Body of pancreas (tissue), 4 donors: ENCODE data around the gene SOX13. TPM values are rescaled to one million over a fixed set of nuclear protein-coding genes. Genes with fewer than 3 reads are reported as not detected.

ENCODE experiments used
- ATAC-seq: fragments of 150-250 bp; one replicate; pipeline ENCODE4 v1.9.1; 2016
- DNase-seq, 4 donors: peaks; one replicate each; pipeline ENCODE4 v3.0.0-alpha.2; 2019
- H3K27ac ChIP-seq, 4 donors: fragments of 200-600 bp; sonication (generic); 1 replicate in 3 of 4; 2 replicates in 1 of 4; pipeline versions ENCODE4 v1.5.1 to v1.6.1; 2016 to 2019; ENCODE audit warnings: mild to moderate bottlenecking in 1 of 4, mixed read lengths in 1 of 4, moderate library complexity in 1 of 4
- H3K27me3 ChIP-seq, 2 donors: fragments of 200-600 bp; sonication (generic); one replicate each; pipeline ENCODE4 v1.6.0; 2016; ENCODE audit warnings: mild to moderate bottlenecking in 1 of 2
- H3K36me3 ChIP-seq, 2 donors: fragments of 200-600 bp; sonication (generic); replicated peaks in 1 of 2; 2 replicates each; pipeline ENCODE4 v1.5.1; 2016; ENCODE audit warnings: low read depth in 2 of 2; ENCODE audit not compliant: insufficient read depth in 1 of 2
- H3K4me1 ChIP-seq: fragments of 200-600 bp; sonication (generic); one replicate; pipeline ENCODE4 v1.6.0; 2016
- H3K4me3 ChIP-seq, 2 donors: fragments of 200-600 bp; sonication (generic); 1 replicate in 1 of 2; 2 replicates in 1 of 2; pipeline ENCODE4 v1.5.1; 2016 to 2019
- H3K9me3 ChIP-seq, 3 donors: fragments of 200-600 bp; sonication (generic); 1 replicate in 2 of 3; 2 replicates in 1 of 3; pipeline ENCODE4 v1.5.1; 2016
- CTCF ChIP-seq, 7 experiments: fragments of 450-650 bp in 4 of 7; fragments of 200-600 bp in 3 of 7; sonication (generic) in 3 of 7; IDR thresholded peaks; one replicate each; pipeline ENCODE4 v1.5.1; 2016 to 2019; ENCODE audit warnings: antibody characterized with exemption in 7 of 7
- POLR2A ChIP-seq, 3 donors: fragments of 450-650 bp; IDR thresholded peaks; one replicate each; pipeline ENCODE4 v1.6.1; 2016; ENCODE audit warnings: antibody characterized with exemption in 3 of 3, mild to moderate bottlenecking in 2 of 3
- WGBS, 2 donors: methylation state at CpG; one replicate each; pipeline ENCODE4 v1.1.5; 2017; 5-methylcytosine and 5-hydroxymethylcytosine counted together
- intact Hi-C: fragments of 100-400 bp; cut with DNase I; formaldehyde crosslinking; loops from one replicate; pipeline ENCODE4 v1.15.1; 2023
- total RNA-seq, 2 donors: library from RNA; depleted of rRNA; stranded (reverse); fragments of >200 nt; gene quantifications; one replicate each; pipeline ENCODE4 v1.1.0, GENCODE V29; 2016

SOX13 gene
- total RNA-seq, 2 donors from 2014 or later = 29.6 to 37.2 TPM

DNA sequence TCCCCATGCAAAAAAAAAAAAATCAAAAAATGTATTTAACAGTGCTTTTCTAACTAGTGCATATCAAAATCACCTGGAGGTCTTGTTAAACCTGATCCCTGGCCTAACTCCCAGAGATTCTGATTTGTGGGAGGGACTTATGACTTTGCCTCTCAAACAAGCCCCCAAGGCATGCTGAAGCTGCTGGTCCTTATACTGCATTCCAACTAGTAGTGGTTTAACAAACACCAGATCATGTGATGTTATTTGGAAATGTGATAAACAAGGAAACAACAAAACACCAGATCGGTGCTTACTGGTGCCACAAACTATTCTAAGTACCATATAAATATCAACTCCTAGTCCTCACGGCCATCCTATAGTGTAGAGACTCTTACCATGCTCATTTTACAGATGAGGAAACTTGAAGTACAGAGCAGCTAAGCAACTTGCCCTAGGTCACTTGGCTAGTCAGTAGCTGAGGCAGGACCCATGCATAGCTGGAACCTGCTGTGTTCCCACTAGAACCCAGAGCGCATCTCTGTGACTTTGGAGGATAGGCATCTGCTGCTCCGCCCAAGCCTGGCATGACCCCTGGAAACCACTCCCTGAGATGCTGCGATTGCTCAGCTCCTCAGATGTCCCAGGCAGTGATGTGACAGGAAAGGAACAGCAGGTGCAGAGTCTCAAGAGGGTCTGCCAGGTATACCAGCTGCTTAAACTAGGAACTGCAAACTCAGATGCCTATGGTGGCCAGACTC lies 38.1 kb downstream of the SOX13 start:
- Histone ChIP-seq H3K4me1 (peaks cover 13% of the 10 kb centered on the region), H3K36me3 (no peaks in the 10 kb centered on the region), H3K27me3 (no peaks in the 10 kb centered on the region), H3K27ac (no peak overlapping the region), H3K4me3 (no peak overlapping the region), H3K9me3 (no peaks in the 10 kb centered on the region)
- DNase-seq = no peak
- no peak for ATAC-seq
- intact Hi-C loops = no loop called here
- TF ChIP-seq POLR2A (IDR thresholded peaks at IDR 0.05) (no peak), CTCF (IDR thresholded peaks at IDR 0.05) (no peak)
- WGBS, 2 donors = 65 to 77% methylated on average over 2 to 5 of the region's 5 CpGs

- Histone ChIP-seq H3K9me3 (no peaks in the 10 kb centered on the region), H3K27ac (no peak overlapping the region), H3K4me3 (no peak overlapping the region), H3K27me3 (no peaks in the 10 kb centered on the region), H3K4me1 (peaks cover 5% of the 10 kb centered on the region), H3K36me3 (peaks cover 0 to 2% of the 10 kb centered on the region in 2 donors)
- intact Hi-C loops = no loop called here
- DNase-seq (no peak), ATAC-seq (no peak)
- 81 to 93% methylated on average over 8 to 11 of the region's 11 CpGs for WGBS, 2 donors
- TF ChIP-seq CTCF (IDR thresholded peaks at IDR 0.05) (no peak), POLR2A (IDR thresholded peaks at IDR 0.05) (no peak)
Observed at GRCh38 chr1:204112876-204113730, 40.2 kb downstream of the SOX13 start.

DNA sequence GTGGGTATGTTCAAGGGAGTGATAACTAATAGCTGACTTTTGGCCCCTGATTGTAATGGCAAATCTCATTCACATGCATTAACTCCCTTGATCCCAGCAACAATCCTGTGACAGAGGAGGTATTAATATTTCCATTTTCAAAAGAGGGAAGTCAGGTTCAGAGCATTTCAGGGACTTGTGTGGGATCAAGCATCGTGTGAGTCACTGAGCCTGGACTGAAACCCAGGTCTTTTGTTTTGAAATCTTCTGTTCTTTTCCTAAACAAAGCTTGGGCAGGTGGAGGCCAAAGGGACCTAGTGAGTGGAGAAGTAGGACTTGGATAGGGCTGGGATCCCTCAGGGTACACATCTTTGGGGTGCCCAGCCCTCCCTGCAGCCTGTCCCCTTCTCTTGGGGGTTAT lies 41.0 kb downstream of the SOX13 start:
- DNase-seq = no peak
- Histone ChIP-seq H3K9me3 (no peaks in the 10 kb centered on the region), H3K27ac (no peak overlapping the region), H3K36me3 (peaks cover 0 to 6% of the 10 kb centered on the region in 2 donors), H3K27me3 (no peaks in the 10 kb centered on the region), H3K4me3 (no peak overlapping the region), H3K4me1 (no peaks in the 10 kb centered on the region)
- ATAC-seq = no peak
- TF ChIP-seq POLR2A (IDR thresholded peaks at IDR 0.05) = no peak
- TF ChIP-seq CTCF (IDR thresholded peaks at IDR 0.05) = no peak
- intact Hi-C loops = no loop called here
- 67 to 93% methylated on average over 1 of the region's 1 CpG for WGBS, 2 donors

- 88 to 95% methylated on average over 3 of the region's 4 CpGs for WGBS, 2 donors
- no peak for ATAC-seq
- no peak overlapping the region for H3K27ac ChIP-seq
Observed at GRCh38 chr1:204114606-204115005, 41.7 kb downstream of the SOX13 start.

More at GRCh38 chr1:204114606-204115005, 41.7 kb downstream of the SOX13 start:
- Histone ChIP-seq H3K9me3 (no peaks in the 10 kb centered on the region), H3K4me3 (no peak overlapping the region), H3K36me3 (peaks cover 0 to 6% of the 10 kb centered on the region in 2 donors), H3K4me1 (no peaks in the 10 kb centered on the region), H3K27me3 (no peaks in the 10 kb centered on the region)
- no peak for TF ChIP-seq CTCF (IDR thresholded peaks at IDR 0.05)
- TF ChIP-seq POLR2A (IDR thresholded peaks at IDR 0.05) = no peak
- no peak for DNase-seq
- intact Hi-C loops = no loop called here
